ENCODE data around the gene C3. TPM values are rescaled to one million over a fixed set of nuclear protein-coding genes. Genes with fewer than 3 reads are reported as not detected.

C3 gene
- total RNA-seq, 1 donor from 2014 or later: 2,273 TPM

Other genes starting within 250 kb of the C3 start
- gene DENND1C, start 238.9 kb downstream of the C3 start, total RNA-seq: 0.20 and 0.52 TPM in 2 replicates
- gene TUBB4A, start 218.3 kb downstream of the C3 start, total RNA-seq: 0.87 and 6.8 TPM in 2 replicates
- gene TNFSF9, start 189.6 kb downstream of the C3 start, total RNA-seq: 7.4 and 30.9 TPM in 2 replicates
- 26.0 and 112 TPM in 2 replicates for gene CD70, start 129.5 kb downstream of the C3 start, total RNA-seq
- gene TNFSF14, start 50.5 kb downstream of the C3 start, total RNA-seq: 3.1 TPM in 1 of 2 replicates, not detected in the other
- 102 and 109 TPM in 2 replicates for gene GPR108, start 16.9 kb upstream of the C3 start, total RNA-seq
- gene TRIP10, start 19.0 kb upstream of the C3 start, total RNA-seq: 42.8 and 51.1 TPM in 2 replicates
- 5.1 and 34.6 TPM in 2 replicates for gene SH2D3A, start 46.8 kb upstream of the C3 start, total RNA-seq
- gene VAV1, start 52.1 kb upstream of the C3 start, total RNA-seq: 0.05 and 5.2 TPM in 2 replicates
- not detected in 2 replicates for gene ADGRE1, start 166.9 kb upstream of the C3 start, total RNA-seq